GM12865 (cell line): ENCODE measurements around the gene IL17C.

Experiments
- DNase-seq: peaks from one replicate; pipeline ENCODE4 v3.0.0; 2010; ENCODE audit warnings: low read depth
- H3K4me3 ChIP-seq: 2 replicates; pipeline ENCODE4 v1.5.1; 2011; ENCODE audit warnings: mild to moderate bottlenecking, low read depth, low read length, control low read depth
- CTCF ChIP-seq: IDR thresholded peaks from 2 replicates; pipeline ENCODE4 v1.5.1; 2011; ENCODE audit warnings: low read length, control low read depth, low read depth, inconsistent platforms; ENCODE audit not compliant: insufficient read depth; ENCODE audit errors: missing control alignments

IL17C gene

GRCh38 chr16:88684569-88685155 lies 46.3 kb downstream of the IL17C start:
- TF ChIP-seq CTCF: no peak
- no peak overlapping the region for H3K4me3 ChIP-seq
- DNase-seq: no peak

GRCh38 chr16:88685156-88686061 lies 47.0 kb downstream of the IL17C start:
- TF ChIP-seq CTCF: peak; percentile 50
- DNase-seq: no peak
- H3K4me3 ChIP-seq: peak overlapping the region; percentile 80

- peak overlapping the region; percentile 80 for H3K4me3 ChIP-seq
- DNase-seq: no peak
- no peak for TF ChIP-seq CTCF
These were observed 47.7 kb downstream of the IL17C start for GRCh38 chr16:88686062-88686438.

DNA sequence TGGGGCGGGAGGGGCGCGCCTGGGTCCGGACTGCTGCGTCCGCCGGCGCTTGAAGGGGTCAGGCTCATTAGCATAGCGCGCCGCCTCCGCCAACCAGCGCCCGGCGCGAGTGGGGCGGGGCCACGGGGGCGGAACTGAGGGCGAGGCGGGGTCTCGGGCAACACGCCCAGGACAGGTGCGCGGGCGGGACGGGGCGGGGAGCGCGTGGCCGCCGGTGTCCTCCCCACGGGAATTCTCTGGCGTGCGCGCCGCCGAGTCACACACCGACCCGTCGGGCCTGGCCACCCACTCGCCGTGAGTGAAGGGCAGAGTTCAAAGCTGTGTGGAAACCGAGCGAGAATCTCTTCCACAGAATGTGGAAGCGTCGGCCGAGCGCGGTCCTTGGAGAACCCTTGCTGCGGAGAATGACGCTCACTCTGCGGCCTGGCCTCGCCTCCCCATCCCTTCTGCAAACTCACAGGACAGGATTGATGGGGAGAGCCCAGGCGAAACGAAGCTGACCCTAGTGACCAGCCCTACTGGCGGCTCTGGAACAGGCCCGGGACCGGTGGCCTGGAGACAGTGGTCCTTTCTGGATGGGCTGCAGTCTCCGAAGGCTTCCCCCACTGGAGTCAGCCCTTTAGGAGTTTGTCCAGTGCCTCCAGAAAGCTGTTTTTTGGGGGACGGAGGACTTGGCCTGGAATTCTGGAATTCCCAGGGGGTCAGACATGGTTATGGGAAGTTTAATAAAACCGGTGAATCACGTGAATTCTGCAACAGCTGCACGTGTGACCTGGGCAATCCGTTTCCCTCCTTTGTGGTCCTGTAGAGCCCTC lies 48.3 kb downstream of the IL17C start, which contains the start of gene SNAI3:
Gene SNAI3 (minus strand): TSS at position 69 of the 815 bp plus-strand sequence. CDS start 101 bp downstream, outside the sequence.
- DNase-seq: peak; percentile 87
- TF ChIP-seq CTCF: no peak
- peak within 1 kb of the TSS; percentile 80 for H3K4me3 ChIP-seq

- no peak for DNase-seq
- no peak overlapping the region for H3K4me3 ChIP-seq
These were observed 48.8 kb downstream of the IL17C start for GRCh38 chr16:88687254-88687576.

GRCh38 chr16:88687676-88688012 lies 49.3 kb downstream of the IL17C start:
- no peak for DNase-seq
- no peak overlapping the region for H3K4me3 ChIP-seq
- no peak for TF ChIP-seq CTCF

More at GRCh38 chr16:88687254-88687576, 48.8 kb downstream of the IL17C start:
- no peak for TF ChIP-seq CTCF
